ENCODE results near the gene HOXA6. TPM values are rescaled to one million over a fixed set of nuclear protein-coding genes. Genes with fewer than 3 reads are reported as not detected.

The HOXA6 gene
- total RNA-seq, 1 donor from 2014 or later = not detected

GRCh38 chr7:27112955-27113949 lies 34.3 kb downstream of the HOXA6 start:
- intact Hi-C loops (cut with micrococcal nuclease) = no loop called here

DNA sequence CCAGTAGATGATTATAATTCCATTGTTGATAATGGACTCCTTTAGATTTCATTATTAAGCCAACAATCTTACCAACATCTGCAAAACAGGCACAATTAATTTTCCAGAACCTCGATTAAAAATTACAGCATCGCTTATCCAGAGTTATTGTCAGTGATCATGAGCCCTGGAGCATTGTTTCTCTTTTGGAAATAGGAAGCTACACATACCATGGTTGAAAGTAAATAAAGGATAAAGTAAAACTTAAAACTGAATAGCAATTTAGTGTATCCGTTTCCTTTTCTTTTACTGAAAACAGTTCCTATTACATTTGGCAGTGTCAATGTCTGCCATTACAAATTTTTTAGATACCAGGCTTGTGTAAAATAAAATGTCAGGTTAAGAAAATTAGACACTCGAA lies 35.2 kb downstream of the HOXA6 start:
- intact Hi-C loops (cut with micrococcal nuclease) = no loop called here

DNA sequence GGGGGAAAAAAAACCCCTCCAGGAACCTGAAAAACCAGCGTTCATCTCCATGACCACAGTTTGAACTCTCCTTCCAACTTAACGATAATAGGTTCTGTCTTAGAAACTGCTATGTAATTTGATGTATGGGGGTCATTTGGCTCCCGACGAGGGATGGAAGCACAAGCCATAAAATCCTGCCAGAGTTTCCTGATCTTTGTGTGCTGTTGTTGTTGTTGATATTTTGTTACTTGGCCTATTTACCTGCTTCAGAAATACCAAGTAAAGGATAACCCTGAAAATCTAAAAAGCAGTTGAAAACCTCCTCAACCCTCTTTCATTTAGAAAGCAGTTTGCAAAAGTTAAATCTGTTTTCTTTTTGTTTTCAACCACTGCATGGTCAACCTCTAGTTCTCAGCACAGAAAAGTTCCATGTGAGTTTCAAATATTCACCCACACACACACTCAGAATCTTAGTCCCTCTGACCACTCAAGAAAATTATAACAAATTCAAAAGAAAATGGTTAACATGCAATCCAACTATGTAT lies 35.8 kb downstream of the HOXA6 start:
- intact Hi-C loops (cut with micrococcal nuclease) = no loop called here

GRCh38 chr7:27111042-27111750 lies 36.4 kb downstream of the HOXA6 start:
- intact Hi-C loops (cut with micrococcal nuclease) = no loop called here

DNA sequence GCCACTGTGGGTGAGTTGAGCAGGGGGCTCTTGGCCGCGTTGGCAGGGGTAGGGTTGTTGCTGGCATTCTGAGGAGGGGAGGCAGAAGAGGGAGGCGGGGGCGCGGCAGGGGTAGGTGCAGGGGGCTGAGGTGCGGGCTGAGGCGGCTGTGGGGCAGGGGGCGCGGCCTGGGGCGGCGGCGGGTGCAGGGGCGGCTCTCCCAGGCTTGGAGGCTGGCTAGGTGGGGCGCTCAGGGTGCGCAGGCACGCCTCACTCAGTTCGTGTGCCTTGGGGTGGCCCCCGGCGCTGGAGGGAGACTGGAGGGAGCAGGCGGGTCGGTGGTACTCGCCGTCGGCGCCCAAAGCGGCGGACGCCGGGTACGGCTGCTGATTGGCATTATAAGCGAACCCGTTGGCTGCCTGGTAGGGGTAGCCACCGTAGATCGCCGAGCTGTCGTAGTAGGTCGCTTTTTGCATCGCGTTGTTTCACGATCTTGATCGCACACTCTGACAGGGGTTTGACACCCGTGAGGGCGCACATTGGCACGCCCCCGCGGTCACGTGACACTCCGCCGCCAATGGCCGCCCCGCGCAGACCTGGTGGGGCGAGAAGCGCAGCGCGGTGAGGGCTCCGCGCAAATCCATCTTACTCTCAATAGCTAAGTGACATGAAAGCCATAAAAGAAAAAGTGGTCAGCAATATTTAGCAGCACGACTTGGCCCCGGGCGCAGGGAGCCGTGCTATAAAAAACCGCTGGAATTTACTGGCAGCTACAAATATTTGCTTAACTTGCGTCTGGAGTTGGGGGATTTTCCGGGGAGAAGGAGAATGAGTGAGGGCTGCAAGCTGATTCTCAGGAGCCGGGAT lies 37.2 kb downstream of the HOXA6 start:
- intact Hi-C loops (cut with micrococcal nuclease) = no loop called here

DNA sequence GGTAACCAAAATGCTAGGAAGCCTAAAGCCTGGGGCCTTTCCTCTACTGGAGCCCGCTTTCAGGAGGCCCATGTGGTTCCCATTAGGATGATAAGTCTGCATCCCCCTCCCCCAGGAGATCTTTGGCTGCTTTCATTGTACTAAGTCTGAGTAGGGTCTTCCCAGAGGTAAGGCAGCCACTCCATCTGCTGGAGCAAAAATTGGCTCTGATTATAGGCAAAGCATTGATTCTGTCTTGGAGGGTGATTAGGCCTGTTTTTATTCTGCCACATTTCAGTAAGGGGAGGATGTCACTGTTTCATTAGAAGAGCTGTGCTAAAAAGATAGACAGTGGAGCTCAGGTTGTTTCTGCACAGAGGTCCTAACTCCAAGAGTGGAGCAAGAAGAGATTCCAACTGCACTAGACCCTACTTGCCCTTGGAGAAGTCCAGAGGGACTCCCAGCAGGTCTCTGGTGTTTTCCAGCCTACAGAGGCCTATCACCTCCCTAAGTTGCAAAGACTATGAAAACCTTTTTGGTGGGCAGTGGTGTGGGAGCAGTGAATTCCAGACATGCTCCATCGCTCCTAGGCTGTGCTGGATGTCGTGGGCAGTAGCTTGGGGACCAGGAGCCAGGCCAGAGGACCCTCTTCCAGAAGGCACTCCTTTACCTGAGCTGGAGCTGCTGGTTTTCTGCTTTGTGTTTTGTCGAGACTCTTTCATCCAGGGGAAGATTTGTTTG lies 37.9 kb downstream of the HOXA6 start:
- intact Hi-C loops (cut with micrococcal nuclease) = no loop called here

- intact Hi-C loops (cut with micrococcal nuclease) = no loop called here
Measured at GRCh38 chr7:27108390-27109127, 39.0 kb downstream of the HOXA6 start.

DNA sequence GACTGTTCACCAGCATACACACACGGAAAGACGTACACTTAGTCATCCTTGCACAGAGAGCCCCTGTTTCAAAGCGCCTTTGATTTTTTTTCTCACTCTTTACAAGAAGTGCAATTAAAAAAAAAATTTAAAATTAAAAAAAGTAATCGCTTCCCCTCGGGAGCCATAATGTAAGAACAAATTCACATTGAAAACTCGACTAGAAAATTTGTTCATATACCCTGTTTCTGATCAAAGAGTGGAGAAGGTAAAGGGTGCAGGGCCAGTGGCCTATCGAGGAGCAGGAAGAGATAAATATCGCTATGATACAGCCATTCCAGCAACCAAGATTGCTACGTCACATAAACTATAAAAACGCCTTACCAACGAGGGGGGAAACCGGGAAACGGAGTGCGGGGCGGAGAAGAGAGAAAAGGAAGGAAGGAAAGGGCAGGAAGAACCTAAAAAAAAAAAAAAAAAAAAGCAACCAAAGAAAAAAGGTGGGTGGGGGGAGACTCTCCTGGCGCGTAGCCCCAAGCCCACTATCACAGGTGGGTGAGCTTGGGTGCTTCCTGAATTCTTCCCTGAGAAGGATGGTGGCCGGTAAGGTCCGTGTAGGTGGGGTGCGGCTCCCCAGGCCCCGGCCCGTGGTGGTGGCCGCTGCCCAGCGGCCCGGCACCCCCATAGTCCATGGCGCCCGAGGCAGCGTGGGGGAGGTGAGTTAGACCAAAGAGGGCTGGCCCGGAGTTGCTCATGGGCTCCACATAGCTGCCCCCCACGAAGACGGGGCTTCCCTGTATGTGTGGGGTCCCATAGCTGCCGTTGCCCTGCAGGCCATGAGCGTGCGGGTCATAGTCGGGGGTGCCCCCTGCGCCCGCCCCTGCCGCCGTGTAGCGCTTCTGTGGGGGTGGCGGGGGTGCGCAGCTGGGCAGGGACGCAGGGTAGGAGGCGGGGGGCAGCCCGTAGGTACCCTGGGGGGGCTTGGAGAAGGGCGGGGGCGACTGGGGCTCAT lies 39.9 kb downstream of the HOXA6 start:
- intact Hi-C loops (cut with micrococcal nuclease) = no loop called here

DNA sequence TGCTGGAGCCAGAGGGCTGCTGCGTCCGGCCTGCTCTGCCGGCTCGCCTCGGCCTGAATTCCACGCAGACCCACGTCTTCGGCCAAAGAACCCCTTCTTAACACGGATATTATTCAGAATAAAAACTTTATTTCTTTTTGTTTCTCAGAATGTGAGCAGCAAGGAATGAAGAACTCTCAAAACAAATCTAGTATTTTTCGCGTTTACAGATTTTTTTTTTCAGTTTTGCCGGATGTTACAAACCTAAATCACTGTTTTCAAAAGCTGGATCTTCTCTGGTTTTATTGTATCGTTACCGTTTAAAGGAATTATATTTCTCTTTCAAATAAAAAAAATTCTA lies 40.7 kb downstream of the HOXA6 start:
- intact Hi-C loops (cut with micrococcal nuclease) = no loop called here

GRCh38 chr7:27106181-27106900 lies 41.2 kb downstream of the HOXA6 start:
- intact Hi-C loops (cut with micrococcal nuclease) = no loop called here

- intact Hi-C loops (cut with micrococcal nuclease) = no loop called here
Measured at GRCh38 chr7:27105301-27106031, 42.1 kb downstream of the HOXA6 start.

GRCh38 chr7:27104341-27105058 lies 43.1 kb downstream of the HOXA6 start:
- intact Hi-C loops (cut with micrococcal nuclease) = no loop called here

- intact Hi-C loops (cut with micrococcal nuclease) = no loop called here
Measured at GRCh38 chr7:27103489-27104226, 43.9 kb downstream of the HOXA6 start.

DNA sequence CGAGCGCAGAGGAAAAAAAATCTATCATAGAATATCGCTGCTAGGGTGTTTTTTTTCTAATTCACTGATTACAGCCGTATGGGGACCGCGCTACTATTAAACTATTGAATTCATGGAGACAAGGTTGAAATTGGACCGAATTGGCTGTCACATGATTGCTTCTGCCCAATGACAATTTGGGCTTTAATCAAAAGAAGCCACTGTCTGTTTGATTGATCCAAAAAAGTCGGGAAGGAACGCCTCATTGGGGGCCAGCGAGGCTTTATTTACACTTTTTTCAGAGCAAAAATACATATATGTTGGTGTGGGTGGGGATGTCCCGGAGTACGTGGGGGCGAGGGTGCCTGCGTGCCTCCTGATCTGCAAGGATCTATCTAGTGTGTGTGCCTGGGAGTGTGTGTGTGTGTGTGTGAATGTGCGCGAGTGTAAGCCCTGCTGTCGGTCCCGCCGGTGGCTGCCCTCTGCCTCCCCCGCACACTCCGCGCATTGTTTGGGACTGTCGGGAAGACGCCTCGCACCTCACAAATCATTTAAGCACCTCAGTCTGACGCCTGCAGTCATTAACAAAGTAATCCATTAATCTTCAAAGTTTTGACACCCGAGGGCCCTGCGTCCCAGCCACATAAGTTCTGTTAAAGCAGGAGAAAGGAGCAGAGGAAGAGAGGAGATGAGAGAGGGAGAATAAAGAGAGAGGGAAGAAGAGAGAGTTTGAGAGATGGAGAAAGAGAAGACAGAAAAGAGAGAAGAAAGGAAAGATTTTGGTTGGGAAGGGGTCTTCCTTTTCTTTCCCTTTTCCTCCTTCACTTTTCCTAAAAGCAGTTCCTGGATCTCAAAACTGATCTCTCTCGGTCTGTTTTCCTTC lies 44.8 kb downstream of the HOXA6 start, which contains the start of gene HOXA2:
Gene HOXA2, minus strand, starts transcription at position 103 of the 862 bp plus-strand sequence. CDS start 183 bp downstream, outside the sequence.
- intact Hi-C loops (cut with micrococcal nuclease) = no loop called here
